T-helper 2 cell (primary cell): ENCODE measurements around the gene DAAM2.

Experiments
- DNase-seq, 5 experiments: peaks; one replicate each; pipeline versions ENCODE4 v3.0.0 to v3.0.0-alpha.2; 2012 to 2022

DAAM2 gene

DNA sequence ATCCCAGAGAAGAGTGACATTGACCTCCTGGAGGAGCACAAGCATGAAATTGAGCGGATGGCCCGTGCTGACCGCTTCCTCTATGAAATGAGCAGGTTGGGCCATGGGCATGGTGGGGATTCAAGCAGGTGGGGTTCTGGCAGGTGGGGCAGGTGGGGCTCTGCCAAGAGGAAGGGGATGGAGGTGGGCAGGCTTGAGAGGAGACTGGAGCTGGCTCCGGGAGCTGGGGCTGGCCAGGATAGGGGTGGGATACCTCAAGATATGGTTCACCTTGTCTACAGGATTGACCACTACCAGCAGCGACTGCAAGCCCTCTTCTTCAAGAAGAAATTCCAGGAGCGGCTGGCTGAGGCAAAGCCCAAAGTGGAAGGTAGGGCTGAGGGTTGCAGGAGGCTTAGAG, 99.2 kb downstream of the DAAM2 start:
- DNase-seq: no peak

DNA sequence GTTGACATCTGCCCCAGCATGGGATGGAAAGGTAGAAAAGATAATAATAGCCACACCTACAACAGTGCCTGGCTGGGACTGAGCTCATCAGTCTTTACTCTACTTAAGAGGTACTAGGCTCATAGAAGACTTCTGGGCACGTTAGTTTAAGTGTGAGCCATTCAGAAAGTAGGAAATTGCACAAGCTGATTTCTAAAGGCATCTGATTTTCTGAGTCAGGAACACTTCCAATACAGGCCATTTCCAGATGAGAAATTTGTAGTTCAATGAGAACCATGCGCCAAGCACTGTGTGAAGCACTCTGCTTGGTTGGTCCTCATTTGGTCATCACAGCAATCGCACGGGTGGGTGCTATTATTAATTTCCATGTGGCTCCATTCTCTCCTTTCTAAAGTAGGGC, 99.8 kb downstream of the DAAM2 start:
- no peak for DNase-seq

DNA sequence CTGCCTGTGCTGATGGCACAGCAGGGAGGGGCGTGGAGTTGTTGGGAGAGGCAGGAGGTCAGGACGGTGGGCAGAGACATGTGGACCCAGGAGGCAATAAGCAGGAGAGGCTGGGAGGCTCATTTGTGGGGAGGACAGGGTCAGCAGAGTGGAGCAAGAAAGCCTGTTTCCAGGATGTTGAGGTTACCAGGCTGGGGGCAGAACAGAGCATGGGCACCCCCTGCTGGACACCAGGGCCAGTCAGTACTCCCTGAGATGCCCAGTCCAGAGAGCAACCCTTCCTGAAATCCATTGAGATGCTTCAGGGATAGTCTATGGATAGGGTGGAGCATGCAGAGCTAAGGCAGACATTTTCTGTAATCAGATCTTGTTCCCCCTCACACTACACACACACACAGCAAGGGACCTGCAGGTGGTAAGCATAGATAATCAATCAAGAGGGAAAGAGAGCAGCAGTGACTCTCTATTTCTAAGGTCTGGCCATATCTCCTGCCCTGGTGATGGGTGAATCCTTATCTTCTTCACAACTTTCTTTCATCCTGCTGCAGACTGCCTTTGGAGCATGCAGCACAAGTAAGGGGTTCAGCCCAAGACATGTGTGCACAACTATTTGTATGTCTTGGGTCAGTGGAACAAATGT, 100.4 kb downstream of the DAAM2 start:
- peak in 1 of 5 experiments; percentile 15 for DNase-seq

DNA sequence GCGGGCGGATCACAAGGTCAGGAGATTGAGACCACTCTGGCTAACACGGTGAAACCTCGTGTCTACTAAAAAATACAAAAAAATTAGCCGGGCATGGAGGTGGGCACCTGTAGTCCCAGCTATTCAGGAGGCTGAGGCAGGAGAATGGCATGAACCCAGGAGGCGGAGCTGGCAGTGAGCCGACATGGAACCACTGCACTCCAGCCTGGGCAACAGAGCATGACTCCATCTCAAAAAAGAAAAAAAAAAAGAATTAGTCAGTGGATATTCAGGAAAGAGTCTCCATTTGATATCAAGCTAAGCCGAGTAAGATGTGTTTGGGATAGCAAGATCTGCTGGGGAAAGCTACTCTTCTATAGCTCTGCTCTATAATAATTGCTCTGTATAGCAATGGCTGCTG, 101.1 kb downstream of the DAAM2 start:
- DNase-seq: no peak

DNA sequence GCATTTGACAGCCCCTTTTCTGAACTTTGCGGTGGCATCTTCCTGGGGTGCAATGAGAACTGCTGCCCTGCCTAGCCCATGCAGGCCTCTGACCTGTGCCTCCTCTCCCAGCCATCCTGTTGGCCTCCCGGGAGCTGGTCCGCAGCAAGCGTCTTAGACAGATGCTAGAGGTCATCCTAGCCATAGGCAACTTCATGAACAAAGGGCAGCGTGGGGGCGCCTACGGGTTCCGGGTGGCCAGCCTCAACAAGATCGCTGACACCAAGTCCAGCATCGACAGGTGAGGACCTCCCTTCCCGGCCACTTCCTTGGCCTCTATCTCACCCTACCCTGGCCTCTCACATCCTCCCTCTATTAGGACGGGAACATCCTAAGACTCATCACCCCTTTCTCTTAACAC, 104.5 kb downstream of the DAAM2 start:
- DNase-seq: no peak

DNA sequence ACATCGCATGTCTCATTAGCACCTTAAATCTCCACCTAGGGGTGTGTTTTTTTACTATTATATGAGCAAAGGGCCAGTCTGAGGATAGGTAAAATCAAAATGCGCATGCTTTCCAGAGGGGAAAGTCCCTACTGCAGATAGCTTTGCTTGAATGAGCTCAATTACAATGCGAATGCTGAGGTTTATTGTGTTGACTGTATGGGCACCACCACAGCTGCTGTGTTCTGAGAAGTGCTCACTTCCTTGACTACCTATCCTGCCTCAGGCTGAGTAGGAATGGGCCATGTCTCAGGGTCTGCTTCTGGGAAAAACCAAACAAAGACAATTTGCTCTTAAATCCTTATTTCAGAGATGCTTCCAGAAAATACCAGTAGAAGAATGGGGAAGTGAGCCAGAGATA, 105.5 kb downstream of the DAAM2 start:
- no peak for DNase-seq

DNA sequence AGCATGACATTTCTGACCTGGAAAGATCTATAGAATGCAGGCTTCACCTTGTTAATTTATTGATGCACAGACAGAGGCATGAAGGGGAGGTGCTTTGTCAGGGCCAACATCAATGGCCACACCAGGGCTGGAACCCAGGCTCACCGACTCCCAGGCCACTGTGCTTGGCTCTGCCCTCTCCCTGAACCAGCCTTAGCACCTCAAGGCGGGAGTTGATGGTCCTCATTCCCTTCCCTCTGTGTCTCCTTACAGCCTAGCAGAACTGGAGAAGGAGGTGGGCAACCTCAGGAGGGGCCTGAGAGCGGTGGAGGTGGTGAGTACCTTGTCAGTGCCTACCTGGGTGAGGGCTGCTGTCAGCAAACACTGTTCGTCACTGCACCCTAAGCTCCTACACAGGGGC, 106.4 kb downstream of the DAAM2 start:
- DNase-seq: no peak

DNA sequence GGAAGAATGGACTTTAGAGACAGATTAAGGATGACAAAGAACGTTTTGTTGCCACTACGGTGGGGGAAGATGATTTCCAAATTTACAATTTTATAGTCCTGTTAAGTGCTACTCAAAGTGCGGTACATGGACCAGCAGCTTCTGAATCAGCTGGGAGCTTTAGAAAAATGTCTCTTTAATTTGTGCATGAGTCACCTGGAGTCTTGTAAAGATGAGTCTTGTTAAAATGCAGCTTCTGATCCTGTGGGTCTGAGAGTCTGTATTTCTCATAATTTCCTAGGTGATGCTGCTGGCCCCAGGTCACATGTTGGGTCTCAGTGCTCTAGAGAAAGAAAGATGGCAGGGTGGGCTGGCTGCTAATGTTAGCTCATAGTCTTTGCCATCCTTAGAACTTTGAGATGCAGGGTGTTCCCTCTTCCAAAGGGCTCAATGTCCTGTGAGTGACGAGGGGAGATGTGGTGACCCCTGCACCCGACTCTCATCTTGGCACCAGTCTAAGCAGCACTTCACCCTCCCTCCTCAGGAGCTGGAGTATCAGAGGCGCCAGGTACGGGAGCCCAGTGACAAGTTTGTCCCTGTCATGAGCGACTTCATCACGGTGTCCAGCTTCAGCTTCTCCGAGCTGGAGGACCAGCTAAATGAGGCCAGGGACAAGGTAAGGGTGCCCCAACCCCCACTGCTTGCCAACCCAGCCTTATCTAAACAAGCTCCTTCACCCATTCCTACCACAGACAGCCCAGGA, 107.5 kb downstream of the DAAM2 start:
- DNase-seq: no peak

DNA sequence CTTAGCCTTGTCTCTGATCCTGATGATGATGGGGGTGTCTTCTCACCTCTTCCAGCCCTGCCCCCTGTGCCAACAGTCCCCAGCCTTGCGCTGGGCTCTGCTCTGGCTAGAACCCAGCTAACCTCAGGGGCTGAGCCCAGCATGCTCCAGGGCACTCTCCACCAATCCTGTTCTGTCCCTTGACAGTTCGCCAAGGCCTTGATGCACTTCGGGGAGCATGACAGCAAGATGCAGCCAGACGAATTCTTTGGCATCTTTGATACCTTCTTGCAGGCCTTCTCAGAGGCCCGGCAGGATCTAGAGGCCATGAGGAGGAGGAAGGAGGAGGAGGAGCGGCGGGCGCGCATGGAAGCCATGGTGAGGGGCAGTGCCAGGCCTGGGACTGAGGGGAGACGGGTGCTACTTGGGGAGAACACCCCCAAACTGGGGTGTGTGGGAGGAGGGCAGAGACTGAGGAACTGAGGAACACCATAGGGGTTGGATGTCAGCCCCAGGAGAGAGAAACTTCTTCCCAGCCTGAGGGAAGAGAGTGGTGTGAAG, 109.0 kb downstream of the DAAM2 start:
- DNase-seq: no peak

DNA sequence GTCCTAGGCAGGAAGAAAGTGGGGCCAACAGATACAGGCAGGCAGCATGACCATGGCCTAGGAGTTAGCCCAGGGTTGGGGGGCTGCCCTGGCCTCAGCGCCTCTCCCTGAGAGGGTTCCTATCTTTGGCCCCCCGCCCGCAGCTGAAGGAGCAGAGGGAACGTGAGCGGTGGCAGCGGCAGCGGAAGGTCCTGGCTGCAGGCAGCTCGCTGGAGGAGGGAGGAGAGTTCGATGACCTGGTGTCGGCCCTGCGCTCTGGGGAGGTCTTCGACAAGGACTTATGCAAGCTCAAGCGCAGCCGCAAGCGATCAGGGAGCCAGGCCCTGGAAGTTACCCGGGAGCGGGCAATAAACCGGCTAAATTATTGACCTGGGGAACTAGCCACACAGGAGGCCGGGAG, 109.5 kb downstream of the DAAM2 start:
- no peak for DNase-seq

DNA sequence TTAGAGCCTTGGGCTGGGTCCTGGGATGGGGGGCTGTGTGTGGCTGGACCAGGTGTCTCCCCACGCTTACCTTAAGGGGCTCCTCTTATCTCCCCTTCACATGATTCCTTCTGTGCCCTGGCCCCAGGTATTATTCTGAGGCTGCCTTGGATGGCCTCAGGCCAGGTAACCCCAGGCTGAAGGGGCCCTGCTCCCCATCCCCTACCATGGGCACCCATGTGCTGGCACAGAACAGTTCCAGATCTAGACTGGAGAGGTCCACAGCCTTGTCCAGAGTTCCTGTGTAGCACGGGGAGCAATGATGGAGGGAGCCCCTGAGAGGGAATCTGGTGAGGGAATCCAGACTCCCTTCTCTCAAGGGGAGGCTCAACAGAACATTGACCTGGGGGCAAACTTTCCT, 110.0 kb downstream of the DAAM2 start:
- DNase-seq: no peak

DNA sequence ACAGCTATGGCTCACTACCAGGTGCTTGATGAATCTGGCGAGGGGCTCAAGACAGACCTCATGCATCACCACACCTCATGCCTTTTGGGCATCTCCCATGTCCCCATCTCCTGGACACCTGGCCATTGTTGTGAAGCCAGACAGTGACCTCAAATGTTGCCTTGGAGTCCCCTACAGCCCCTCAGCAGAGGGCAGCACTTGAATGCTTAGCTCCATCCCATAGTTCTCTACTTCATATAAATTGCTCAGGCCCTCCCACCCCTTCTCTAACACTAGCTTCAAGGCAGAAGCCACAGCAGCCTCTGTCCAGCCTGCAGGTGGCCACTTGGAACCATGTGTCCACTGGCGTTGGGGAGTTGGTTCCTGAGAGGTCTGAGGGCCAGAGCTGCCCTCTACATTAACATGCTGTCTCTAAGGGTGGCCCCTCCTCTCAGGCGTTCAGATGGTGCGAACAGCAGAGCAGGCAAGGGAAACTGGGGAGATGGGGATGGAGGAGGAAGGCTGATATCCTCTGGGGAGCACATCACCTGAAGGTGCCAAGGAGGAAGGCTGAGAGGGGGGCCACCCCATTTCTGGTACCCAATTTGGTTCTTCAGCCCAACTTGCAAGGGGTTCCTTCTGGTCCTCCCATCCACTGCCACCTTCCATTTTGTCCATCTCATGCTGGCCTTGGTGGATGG, 110.8 kb downstream of the DAAM2 start:
- no peak for DNase-seq

DNA sequence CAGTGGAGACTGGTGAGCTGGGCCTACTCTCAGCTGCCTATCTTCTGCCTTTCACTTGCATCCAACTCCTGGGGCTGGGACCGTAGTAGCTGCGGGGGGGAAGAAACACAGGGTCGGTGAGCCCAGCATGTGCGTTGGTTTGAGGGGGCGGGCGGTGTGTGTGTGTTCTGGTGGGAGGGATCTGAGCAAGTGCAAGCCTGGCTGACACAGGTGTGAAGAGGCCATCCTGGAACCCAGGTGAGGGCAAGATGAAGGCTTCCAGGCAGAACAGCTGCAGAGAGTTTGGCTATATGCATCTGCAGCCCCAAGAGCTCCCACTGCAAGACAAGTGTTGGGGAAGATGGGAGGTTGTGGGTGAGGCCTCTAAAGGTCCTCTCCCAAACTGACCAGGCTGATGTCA, 111.5 kb downstream of the DAAM2 start:
- no peak for DNase-seq

DNA sequence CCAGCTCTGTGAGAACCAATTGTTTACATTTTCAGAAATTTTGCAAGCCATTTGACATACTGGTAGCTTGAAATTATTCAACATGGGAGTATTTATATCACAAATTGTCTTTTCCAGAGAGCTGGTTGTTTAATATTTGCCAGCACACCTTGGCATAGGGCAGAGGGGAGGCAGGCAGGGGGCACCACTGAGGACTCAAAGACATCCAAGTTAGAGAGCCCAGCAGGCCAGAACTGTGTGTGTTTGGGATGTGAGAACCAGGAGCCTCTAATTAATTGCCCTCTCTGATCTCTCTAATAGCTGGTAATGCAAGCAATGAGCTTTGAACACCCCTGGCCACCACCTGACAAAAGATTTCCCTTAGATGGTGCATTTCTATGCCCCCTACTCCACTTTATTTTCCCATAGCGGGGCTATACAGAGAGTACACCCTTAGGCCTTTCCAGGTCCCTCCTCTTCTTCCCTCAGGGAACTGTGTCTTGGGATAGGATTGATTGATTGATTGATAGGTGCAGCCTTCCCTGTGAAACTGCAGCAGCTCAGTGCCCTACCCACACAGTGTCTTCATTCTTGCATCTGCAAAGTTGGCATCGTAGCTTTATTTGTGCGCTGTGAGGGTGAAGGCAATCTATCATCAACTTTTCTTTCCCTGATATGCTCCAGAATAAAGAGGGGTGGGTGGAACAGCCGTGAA, 112.9 kb downstream of the DAAM2 start:
- DNase-seq: no peak

DNA sequence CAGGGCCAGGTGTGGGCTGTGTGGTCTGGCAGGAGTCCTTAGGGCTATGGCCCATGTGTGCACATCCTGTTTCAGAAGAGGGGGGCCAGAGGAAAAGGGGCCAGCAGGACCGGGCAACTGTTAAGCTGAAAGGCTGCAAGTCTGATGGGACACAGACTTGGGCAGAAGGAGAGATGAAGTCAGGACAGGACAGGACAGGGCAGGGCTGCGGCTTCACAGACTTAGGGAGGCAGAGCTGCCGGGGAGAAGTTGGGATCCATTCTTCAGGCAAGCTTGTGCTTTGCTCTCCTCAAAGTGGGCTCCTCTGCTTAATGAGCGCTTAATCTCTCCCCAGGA, 113.4 kb downstream of the DAAM2 start:
- no peak for DNase-seq

DNA sequence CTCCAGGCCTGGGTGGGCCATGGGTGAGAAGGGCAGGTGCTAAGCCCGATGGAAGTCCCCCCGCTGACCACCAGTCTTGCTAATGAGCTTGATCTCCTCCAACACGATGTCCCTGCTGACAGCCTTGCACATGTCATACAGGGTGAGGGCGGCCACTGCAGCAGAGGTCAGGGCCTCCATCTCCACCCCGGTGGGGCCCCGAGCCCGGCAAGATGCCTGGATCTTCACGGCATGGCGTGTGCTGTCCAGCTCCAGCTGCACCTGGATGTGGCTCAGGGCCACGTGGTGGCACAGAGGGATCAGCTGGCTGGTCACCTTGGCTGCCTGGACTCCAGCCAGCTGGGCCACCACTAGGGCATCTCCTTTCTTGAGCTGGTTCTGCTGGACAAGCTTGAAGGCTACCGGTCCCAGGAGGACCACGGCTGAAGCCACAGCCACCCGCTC, 114.2 kb downstream of the DAAM2 start:
- DNase-seq: no peak

DNA sequence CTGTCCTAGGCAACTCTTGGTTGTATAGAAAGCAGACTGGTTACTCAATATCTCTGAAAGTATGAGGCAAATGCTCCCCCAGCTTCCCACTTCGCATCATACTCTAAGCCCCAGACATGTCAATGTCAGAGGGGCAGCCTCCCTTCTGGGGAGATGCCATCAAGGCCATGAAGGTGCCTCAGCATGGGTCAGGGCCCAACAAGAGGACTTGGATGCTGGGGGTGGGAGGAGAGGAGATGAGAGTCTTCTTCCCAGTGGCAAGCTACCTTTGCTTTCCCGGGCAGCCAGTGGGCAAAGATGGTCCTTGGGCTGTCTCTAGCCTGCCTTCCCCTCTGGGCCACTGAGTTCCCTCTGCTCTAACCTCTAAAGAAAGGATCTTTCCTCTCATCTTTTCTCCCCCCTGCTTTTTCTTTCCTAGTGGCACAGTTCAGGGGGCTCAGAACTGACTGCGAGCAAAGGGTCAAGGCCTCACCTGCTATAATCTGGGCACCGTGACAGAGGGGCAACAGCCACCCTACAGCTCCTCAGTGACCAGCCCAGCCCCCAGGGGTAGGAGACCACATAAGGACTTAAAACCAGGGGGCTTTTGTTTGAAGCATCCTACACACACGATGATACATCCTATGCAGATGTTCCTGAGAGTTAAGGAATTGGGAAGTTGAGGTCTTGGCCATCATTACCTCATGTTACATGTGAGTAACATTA, 115.8 kb downstream of the DAAM2 start:
- DNase-seq: no peak

DNA sequence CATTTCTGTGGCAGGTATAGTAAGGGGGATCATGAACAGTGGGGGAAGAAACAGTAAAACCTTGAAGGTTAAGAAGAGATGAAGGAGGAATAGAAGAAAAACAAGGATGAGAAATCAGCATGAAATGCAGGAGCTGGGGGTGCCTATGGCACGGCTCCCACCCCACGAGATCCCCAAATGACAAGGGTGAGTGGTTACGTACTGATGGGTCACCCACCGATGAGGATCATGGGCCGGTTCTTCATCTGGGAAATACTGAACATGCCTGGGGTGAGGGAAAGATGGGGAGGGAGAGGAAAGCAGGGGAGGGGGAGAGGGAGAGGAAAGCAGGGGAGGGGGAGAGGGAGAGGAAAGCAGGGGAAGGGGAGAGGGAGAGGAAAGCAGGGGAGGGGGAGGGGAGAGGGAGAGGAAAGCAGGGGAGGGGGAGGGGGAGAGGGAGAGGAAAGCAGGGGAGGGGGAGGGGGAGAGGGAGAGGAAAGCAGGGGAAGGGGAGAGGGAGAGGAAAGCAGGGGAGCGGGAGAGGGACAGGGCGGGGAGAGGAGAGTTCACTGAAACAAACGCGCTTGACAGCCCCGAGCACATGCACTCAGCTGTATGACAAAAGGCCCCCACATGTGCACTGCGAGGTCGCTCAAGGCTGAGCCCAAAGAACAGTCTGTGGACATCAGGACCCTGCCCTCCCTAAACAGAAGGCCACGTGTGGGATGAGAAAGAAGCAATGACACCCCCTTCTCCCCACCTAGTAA, 116.8 kb downstream of the DAAM2 start:
- DNase-seq: no peak

DNA sequence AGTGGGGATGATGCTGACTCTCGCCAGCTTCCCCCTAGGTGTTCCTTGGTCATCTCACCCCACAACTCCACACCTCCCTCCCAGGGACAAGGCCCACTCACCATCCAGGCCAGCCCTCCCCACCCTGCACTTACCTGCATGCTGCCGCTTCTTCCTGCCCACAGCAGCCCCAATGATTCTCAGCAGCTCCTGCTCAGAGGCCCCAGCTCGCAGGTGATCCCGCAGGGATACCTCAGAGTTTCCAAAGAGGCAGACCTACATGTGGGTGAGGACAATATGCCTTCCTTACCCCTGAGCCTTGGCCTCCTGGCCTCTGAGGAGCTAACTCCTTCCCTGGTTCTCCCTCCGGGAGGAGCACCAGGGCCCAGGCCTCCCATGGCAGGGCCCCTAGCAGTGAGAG, 117.5 kb downstream of the DAAM2 start:
- DNase-seq: no peak

DNA sequence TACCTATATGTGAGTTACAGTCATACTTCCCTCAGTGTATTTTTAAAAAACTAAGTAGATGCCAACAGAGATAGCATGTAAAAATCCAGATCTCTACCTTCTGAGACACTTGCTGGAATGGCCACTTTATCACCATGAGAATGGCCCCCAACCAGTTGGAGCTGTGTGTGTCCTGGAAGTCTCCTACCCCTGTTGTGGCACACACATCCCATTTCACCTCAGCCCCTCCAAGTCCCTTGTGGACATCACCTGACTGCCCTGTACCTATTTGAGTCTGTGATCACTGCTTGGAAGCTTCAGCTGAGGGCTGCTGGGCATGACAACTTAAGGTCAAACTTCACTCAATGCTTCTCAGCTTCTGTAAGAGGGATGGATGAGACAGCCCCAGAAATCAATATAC, 118.0 kb downstream of the DAAM2 start:
- no peak for DNase-seq

DNA sequence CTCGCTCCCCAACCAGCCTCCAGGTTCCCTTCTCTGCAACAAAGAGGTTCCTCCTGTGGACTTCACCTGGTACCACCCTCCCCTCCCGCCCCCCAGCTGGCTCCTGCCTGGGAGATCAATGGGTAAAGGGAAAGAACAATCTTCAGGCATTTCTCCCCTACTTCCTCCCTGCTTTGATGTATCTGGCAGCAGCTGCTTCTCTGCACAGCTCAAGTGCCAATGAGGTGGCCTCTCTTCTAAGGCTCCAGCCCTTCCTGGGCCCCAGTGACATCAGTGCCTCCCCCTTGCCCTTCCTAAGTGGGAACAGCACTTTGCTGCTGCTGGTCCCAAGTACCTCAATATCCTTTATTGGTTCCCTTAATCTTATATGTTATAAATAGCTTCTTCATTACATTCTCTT, 118.6 kb downstream of the DAAM2 start:
- DNase-seq: no peak
